Fibroblast of gingiva (primary cell): ENCODE results near the gene CD28.
"Not testable (repeated sequence)": the region's sequence is repeated elsewhere in the genome, so short reads cannot be mapped to it uniquely, and the experiment has no call there.

Experiments
- DNase-seq: peaks from one replicate; pipeline ENCODE4 v3.0.0-alpha.2; 2011; ENCODE audit warnings: low read depth

CD28 gene

GRCh38 chr2:203687165-203687564 is 19.3 kb upstream of the CD28 start:
- DNase-seq: no peak

GRCh38 chr2:203688798-203689197 is 17.6 kb upstream of the CD28 start:
- DNase-seq: peak; percentile 92

GRCh38 chr2:203689426-203690116 is 16.9 kb upstream of the CD28 start:
- no peak for DNase-seq

- DNase-seq: no peak
Observed at GRCh38 chr2:203690117-203690431, 16.4 kb upstream of the CD28 start.

GRCh38 chr2:203690441-203691047 is 15.9 kb upstream of the CD28 start:
- peak; percentile 50 for DNase-seq

GRCh38 chr2:203691149-203691548 is 15.3 kb upstream of the CD28 start:
- DNase-seq: no peak

GRCh38 chr2:203692031-203692710 is 14.3 kb upstream of the CD28 start:
- no peak for DNase-seq

GRCh38 chr2:203693242-203693879 is 13.1 kb upstream of the CD28 start:
- DNase-seq: no peak

GRCh38 chr2:203694191-203694590 is 12.2 kb upstream of the CD28 start:
- DNase-seq: no peak

GRCh38 chr2:203697190-203697589 is 9.2 kb upstream of the CD28 start:
- DNase-seq: no peak

GRCh38 chr2:203697763-203698162 is 8.7 kb upstream of the CD28 start:
- not testable (repeated sequence) for DNase-seq

- not testable (repeated sequence) for DNase-seq
Observed at GRCh38 chr2:203698410-203698809, 8.0 kb upstream of the CD28 start.

GRCh38 chr2:203704430-203704829 is 2.0 kb upstream of the CD28 start:
- no peak for DNase-seq

GRCh38 chr2:203705178-203705577 is 1.3 kb upstream of the CD28 start:
- no peak for DNase-seq

GRCh38 chr2:203707530-203707929 is 1.1 kb downstream of the CD28 start:
- DNase-seq: no peak

- DNase-seq: no peak
Observed at GRCh38 chr2:203708846-203709396, 2.5 kb downstream of the CD28 start.

- no peak for DNase-seq
Observed at GRCh38 chr2:203709416-203710040, 3.1 kb downstream of the CD28 start.

- DNase-seq: no peak
Observed at GRCh38 chr2:203710226-203710625, 3.8 kb downstream of the CD28 start.

GRCh38 chr2:203710952-203711351 is 4.5 kb downstream of the CD28 start:
- no peak for DNase-seq

GRCh38 chr2:203711399-203711798 is 5.0 kb downstream of the CD28 start:
- DNase-seq: no peak

- no peak for DNase-seq
Observed at GRCh38 chr2:203713381-203713780, 6.9 kb downstream of the CD28 start.

- DNase-seq: no peak
Observed at GRCh38 chr2:203714112-203714511, 7.7 kb downstream of the CD28 start.
